NCI-H146 treated with DMSO at 0.1 percent for 48 hours (cell line): ENCODE results near the gene SSH3.

Experiments
- DNase-seq: peaks from one replicate; lab custom pipeline; 2025; ENCODE audit not compliant: unreplicated experiment; lab: John Stamatoyannopoulos, UW

The SSH3 gene

GRCh38 chr11:67268081-67268961 lies 35.0 kb upstream of the SSH3 start:
- DNase-seq, result no peak

GRCh38 chr11:67268962-67269268 lies 34.4 kb upstream of the SSH3 start:
- no peak for DNase-seq

- no peak for DNase-seq
Measured at GRCh38 chr11:67269401-67270255, 33.7 kb upstream of the SSH3 start.

- no peak for DNase-seq
Measured at GRCh38 chr11:67270256-67271204, 32.8 kb upstream of the SSH3 start.

GRCh38 chr11:67271205-67271540 lies 32.2 kb upstream of the SSH3 start:
- no peak for DNase-seq

- no peak for DNase-seq
Measured at GRCh38 chr11:67271541-67272284, 31.6 kb upstream of the SSH3 start.

GRCh38 chr11:67272327-67273259 lies 30.7 kb upstream of the SSH3 start:
- no peak for DNase-seq

- no peak for DNase-seq
Measured at GRCh38 chr11:67273260-67273990, 29.9 kb upstream of the SSH3 start.

- DNase-seq, result no peak
Measured at GRCh38 chr11:67274768-67275605, 28.3 kb upstream of the SSH3 start.

- no peak for DNase-seq
Measured at GRCh38 chr11:67275606-67276409, 27.5 kb upstream of the SSH3 start.

- DNase-seq, result no peak
Measured at GRCh38 chr11:67276781-67277230, 26.5 kb upstream of the SSH3 start.

GRCh38 chr11:67277231-67277961 lies 25.9 kb upstream of the SSH3 start:
- DNase-seq, result peak; percentile 56

GRCh38 chr11:67278135-67278938 lies 25.0 kb upstream of the SSH3 start:
- no peak for DNase-seq

- DNase-seq, result no peak
Measured at GRCh38 chr11:67278939-67279588, 24.3 kb upstream of the SSH3 start.
